GM12878 (cell line): ENCODE results near the gene CACNA1S. TPM values are rescaled to one million over a fixed set of nuclear protein-coding genes. Genes with fewer than 3 reads are reported as not detected.

Experiments used
- ATAC-seq: fragments of 200-7000 bp; cut with Tn5 transposase; 3 replicates; pipeline ENCODE4 v1.9.1; 2020; ENCODE audit warnings: mild to moderate bottlenecking, moderate library complexity
- BruUV-seq: library from RNA; stranded (reverse); fragments of 400-500 nt; replicated peaks from 2 replicates; lab custom pipeline; 2021; lab: Mats Ljungman, UMichigan
- CTCF ChIA-PET: fragments of 300-600 bp; sonication (Branson Sonifier 250); formaldehyde crosslinking; extraction: SDS; loops from one replicate; lab custom pipeline; 2021; ENCODE audit warnings: inconsistent platforms; lab: Yijun Ruan, JAX
- POLR2A ChIA-PET: fragments of 350-600 bp; formaldehyde crosslinking; extraction: SDS; loops from one replicate; lab custom pipeline; 2021; ENCODE audit warnings: inconsistent platforms; lab: Charles Lee
- RAD21 ChIA-PET: fragments of 300-600 bp; sonication (Branson Sonifier 250); formaldehyde crosslinking; loops from one replicate; lab custom pipeline; 2023; ENCODE audit warnings: antibody characterized with exemption; ENCODE audit not compliant: unreplicated experiment; lab: Charles Lee
- SMC1A ChIA-PET: fragments of 300-600 bp; sonication (Branson Sonifier 250); formaldehyde crosslinking; loops from one replicate; lab custom pipeline; 2023; ENCODE audit not compliant: unreplicated experiment, uncharacterized antibody; lab: Charles Lee
- DNase-seq: peaks from one replicate; pipeline ENCODE4 v3.0.0-alpha.2; 2011; ENCODE audit warnings: low read depth, low spot score
- FAIRE-seq: peaks from 3 replicates; lab custom pipeline; 2011; peaks lifted over from hg19 to GRCh38; lab: Jason Lieb, UNC
- H2AFZ ChIP-seq: 2 replicates; pipeline ENCODE4 v1.6.0; 2011; ENCODE audit warnings: low read depth, low read length, control low read depth; ENCODE audit not compliant: control insufficient read depth
- H3K27ac ChIP-seq: 2 replicates; pipeline ENCODE4 v1.5.1; 2011; ENCODE audit warnings: control low read depth; ENCODE audit not compliant: control insufficient read depth, insufficient read depth
- H3K27me3 ChIP-seq, 2 experiments: replicated peaks in 1 of 2; 2 replicates each; pipeline versions ENCODE4 v1.6.0 to v1.6.1; 2011; ENCODE audit warnings: low read length in 1 of 2; ENCODE audit not compliant: control insufficient read depth in 2 of 2, insufficient read depth in 2 of 2
- H3K36me3 ChIP-seq, 2 experiments: 2 replicates each; pipeline ENCODE4 v1.5.1; 2011; ENCODE audit warnings: low read length in 1 of 2; ENCODE audit not compliant: control insufficient read depth in 2 of 2, insufficient read depth in 2 of 2
- H3K4me1 ChIP-seq: 2 replicates; pipeline ENCODE4 v1.6.1; 2011; ENCODE audit warnings: mild to moderate bottlenecking, low read length, moderate library complexity, mixed read lengths; ENCODE audit not compliant: control insufficient read depth, insufficient read depth
- H3K4me2 ChIP-seq: 2 replicates; pipeline ENCODE4 v1.6.0; 2011; ENCODE audit warnings: control low read depth; ENCODE audit not compliant: control insufficient read depth, insufficient read depth
- H3K4me3 ChIP-seq: fragments of 200-600 bp; sonication (generic); 2 replicates; pipeline ENCODE4 v1.5.1; 2016
- H3K79me2 ChIP-seq: 2 replicates; pipeline ENCODE4 v1.6.0; 2011; ENCODE audit warnings: low read length; ENCODE audit not compliant: control insufficient read depth, insufficient read depth
- H3K9ac ChIP-seq: 2 replicates; pipeline ENCODE4 v1.8.0; 2011; ENCODE audit warnings: low read length, control low read depth, mixed read lengths; ENCODE audit not compliant: control insufficient read depth, insufficient read depth
- H3K9me3 ChIP-seq: replicated peaks from 3 replicates; pipeline ENCODE4 v1.5.1; 2011; ENCODE audit warnings: mild to moderate bottlenecking, low read length; ENCODE audit not compliant: control insufficient read depth, insufficient read depth
- H4K20me1 ChIP-seq: 2 replicates; pipeline ENCODE4 v1.6.0; 2011; ENCODE audit not compliant: control insufficient read depth, insufficient read depth
- BHLHE40 ChIP-seq, 2 experiments: fragments of 450-650 bp in 1 of 2; IDR thresholded peaks; 2 replicates each; pipeline ENCODE4 v1.6.1; 2011 to 2017; ENCODE audit warnings: low read depth in 2 of 2, borderline replicate concordance in 1 of 2, improper control_type of control experiment in 1 of 2, low read length in 1 of 2, mild to moderate bottlenecking in 1 of 2
- BMI1 ChIP-seq: fragments of 450-650 bp; IDR thresholded peaks from 2 replicates; pipeline ENCODE4 v1.6.1; 2016; ENCODE audit warnings: mild to moderate bottlenecking, moderate library complexity, borderline replicate concordance
- HSF1 ChIP-seq: fragments of 150-350 bp; IDR thresholded peaks from 2 replicates; pipeline ENCODE4 v1.6.1; 2014; ENCODE audit warnings: mild to moderate bottlenecking, low read depth, low read length
- PAX8 ChIP-seq: fragments of 450-650 bp; IDR thresholded peaks from 2 replicates; pipeline ENCODE4 v1.6.1; 2017; ENCODE audit warnings: mild to moderate bottlenecking, moderate library complexity
- SMC3 ChIP-seq: IDR thresholded peaks from 2 replicates; pipeline ENCODE4 v1.6.1; 2011; ENCODE audit warnings: low read length, improper control_type of control experiment, borderline replicate concordance
- SUPT20H ChIP-seq: IDR thresholded peaks from 2 replicates; pipeline ENCODE4 v1.6.1; 2011; ENCODE audit warnings: low read depth, mild to moderate bottlenecking, low read length, moderate library complexity, borderline replicate concordance; ENCODE audit not compliant: control insufficient read depth
- YY1 ChIP-seq: IDR thresholded peaks from 2 replicates; pipeline ENCODE4 v1.6.1; 2011; ENCODE audit warnings: low read depth, mild to moderate bottlenecking, low read length
- WGBS: methylation state at CpG from one replicate; pipeline ENCODE4 v1.1.6; 2016; ENCODE audit warnings: low lambda C conversion rate; ENCODE audit not compliant: insufficient replicate concordance, insufficient coverage; ENCODE audit errors: missing lambda C conversion rate; 5-methylcytosine and 5-hydroxymethylcytosine counted together
- in situ Hi-C: fragments of 300-500 bp; cut with MboI; formaldehyde crosslinking; loops from 9 replicates; pipeline ENCODE4 v1.14.3; 2018; ENCODE audit warnings: mixed read lengths
- intact Hi-C: fragments of 100-400 bp; cut with micrococcal nuclease; formaldehyde crosslinking; loops from one replicate; pipeline ENCODE4 v1.14.2; 2022; ENCODE audit not compliant: unreplicated experiment
- polyA plus RNA-seq, 11 experiments: library from polyadenylated mRNA; depleted of rRNA in 4 of 11; unstranded in 6 of 11; stranded (reverse) in 5 of 11; fragments of >200 nt; fragmentation: Nextera tagmentation in 4 of 11; fragmentation: Illumina TruSeq in 1 of 11; extraction: Ambion mirVana in 4 of 11; extraction: Trizol in 1 of 11; gene quantifications; 1 replicate in 1 of 11; 2 replicates in 10 of 11; pipeline versions ENCODE4 v1.2.1 to v1.2.3, GENCODE V29; 2011 to 2016; ENCODE audit warnings: inconsistent platforms in 2 of 11, missing spikeins in 2 of 11, low read depth in 1 of 11
- total RNA-seq, 4 experiments: library from RNA; depleted of rRNA in 3 of 4; stranded (reverse); fragments of >200 nt in 3 of 4; fragmentation: Illumina TruSeq in 1 of 4; extraction: Trizol in 1 of 4; gene quantifications; 2 replicates each; pipeline versions ENCODE4 v1.2.1 to v1.2.3, GENCODE V29; 2013 to 2021

The CACNA1S gene
- total and polyA plus RNA-seq, 10 of the 15 experiments (the other 5 are each of a cell fraction or from before 2014, with no cell fraction given) = under 0.01 to 0.04 (median 0.02) TPM; not detected in 6

GRCh38 chr1:201059871-201060555 is 52.2 kb downstream of the CACNA1S start:
- in situ Hi-C loops = no loop called here
- Histone ChIP-seq H3K4me3 (no peak overlapping the region), H3K9me3 (no peaks in the 10 kb centered on the region), H3K27me3 (peaks cover 0 to 3% of the 10 kb centered on the region in 2 experiments; a peak in 2 of 4 replicates), H3K36me3 (no peaks in the 10 kb centered on the region), H2AFZ (no peak overlapping the region), H3K9ac (no peak overlapping the region), H3K4me2 (no peak overlapping the region), H4K20me1 (no peaks in the 10 kb centered on the region), H3K4me1 (no peaks in the 10 kb centered on the region; the same call in none of the 2 replicates), H3K27ac (no peak overlapping the region), H3K79me2 (no peaks in the 10 kb centered on the region)
- DNase-seq (no peak), ATAC-seq (no peak), FAIRE-seq (no peak)
- WGBS = 43% methylated on average over 5 of the region's 5 CpGs
- SMC1A ChIA-PET = no interaction called here
- no TSS peak for BruUV-seq
- CTCF ChIA-PET = interaction anchor here (0.5 to 1.1 kb wide), 2 partner anchors 40 to 524 kb away, joined by 3 read pairs; no protein-coding TSS in a partner anchor
- intact Hi-C loops = no loop called here
- TF ChIP-seq HSF1 (no peak), PAX8 (no peak), YY1 (no peak), BMI1 (no peak), BHLHE40 (IDR thresholded peaks at IDR 0.05; ENCODE audit: borderline replicate concordance in 1 of 2, low read depth in 2 of 2, low read length in 1 of 2) (no peak), SMC3 (no peak), SUPT20H (no peak)
- RAD21 ChIA-PET = interaction anchor here (1.2 kb wide), 1 partner anchor 88 kb away, joined by 4 read pairs; no protein-coding TSS in a partner anchor
- POLR2A ChIA-PET = interaction anchor here (1.0 kb wide), 1 partner anchor 35 kb away, joined by 3 read pairs; no protein-coding TSS in a partner anchor
